Measurements from ENCODE around the gene DNAH17. TPM values are rescaled to one million over a fixed set of nuclear protein-coding genes. Genes with fewer than 3 reads are reported as not detected.

Gene DNAH17
- total and polyA plus RNA-seq, 2 of the 13 experiments (the other 11 are each of a cell fraction or from before 2014, with no cell fraction given), result 0.86 to 1.6 TPM

GRCh38 chr17:78558181-78558850, 18.9 kb downstream of the DNAH17 start (continued):
- peak; percentile 83 for TF ChIP-seq FOSL2 (CRISPR knock-in tag; IDR thresholded peaks at IDR 0.05)
- no peak for TF ChIP-seq ZBTB43 (CRISPR knock-in tag; conservative IDR thresholded peaks at IDR 0.05)
- no peak for TF ChIP-seq GMEB2 (CRISPR knock-in tag; IDR thresholded peaks at IDR 0.05; ENCODE audit: low read depth)
- 0 out of 2 replicates have a peak, but pooled peaks have one; percentile 25 for TF ChIP-seq KDM2A (CRISPR knock-in tag; IDR thresholded peaks at IDR 0.05; ENCODE audit: borderline replicate concordance, low read depth)
- TF ChIP-seq, protein P1, sequence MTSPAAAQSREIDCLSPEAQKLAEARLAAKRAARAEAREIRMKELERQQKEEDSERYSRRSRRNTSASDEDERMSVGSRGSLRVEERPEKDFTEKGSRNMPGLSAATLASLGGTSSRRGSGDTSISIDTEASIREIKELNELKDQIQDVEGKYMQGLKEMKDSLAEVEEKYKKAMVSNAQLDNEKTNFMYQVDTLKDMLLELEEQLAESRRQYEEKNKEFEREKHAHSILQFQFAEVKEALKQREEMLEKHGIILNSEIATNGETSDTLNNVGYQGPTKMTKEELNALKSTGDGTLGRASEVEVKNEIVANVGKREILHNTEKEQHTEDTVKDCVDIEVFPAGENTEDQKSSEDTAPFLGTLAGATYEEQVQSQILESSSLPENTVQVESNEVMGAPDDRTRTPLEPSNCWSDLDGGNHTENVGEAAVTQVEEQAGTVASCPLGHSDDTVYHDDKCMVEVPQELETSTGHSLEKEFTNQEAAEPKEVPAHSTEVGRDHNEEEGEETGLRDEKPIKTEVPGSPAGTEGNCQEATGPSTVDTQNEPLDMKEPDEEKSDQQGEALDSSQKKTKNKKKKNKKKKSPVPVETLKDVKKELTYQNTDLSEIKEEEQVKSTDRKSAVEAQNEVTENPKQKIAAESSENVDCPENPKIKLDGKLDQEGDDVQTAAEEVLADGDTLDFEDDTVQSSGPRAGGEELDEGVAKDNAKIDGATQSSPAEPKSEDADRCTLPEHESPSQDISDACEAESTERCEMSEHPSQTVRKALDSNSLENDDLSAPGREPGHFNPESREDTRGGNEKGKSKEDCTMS (CRISPR knock-in tag; conservative IDR thresholded peaks at IDR 0.05), result no peak
- TF ChIP-seq ZBTB10 (CRISPR knock-in tag; IDR thresholded peaks at IDR 0.05; ENCODE audit: borderline replicate concordance), result no peak
- TF ChIP-seq, protein P2, sequence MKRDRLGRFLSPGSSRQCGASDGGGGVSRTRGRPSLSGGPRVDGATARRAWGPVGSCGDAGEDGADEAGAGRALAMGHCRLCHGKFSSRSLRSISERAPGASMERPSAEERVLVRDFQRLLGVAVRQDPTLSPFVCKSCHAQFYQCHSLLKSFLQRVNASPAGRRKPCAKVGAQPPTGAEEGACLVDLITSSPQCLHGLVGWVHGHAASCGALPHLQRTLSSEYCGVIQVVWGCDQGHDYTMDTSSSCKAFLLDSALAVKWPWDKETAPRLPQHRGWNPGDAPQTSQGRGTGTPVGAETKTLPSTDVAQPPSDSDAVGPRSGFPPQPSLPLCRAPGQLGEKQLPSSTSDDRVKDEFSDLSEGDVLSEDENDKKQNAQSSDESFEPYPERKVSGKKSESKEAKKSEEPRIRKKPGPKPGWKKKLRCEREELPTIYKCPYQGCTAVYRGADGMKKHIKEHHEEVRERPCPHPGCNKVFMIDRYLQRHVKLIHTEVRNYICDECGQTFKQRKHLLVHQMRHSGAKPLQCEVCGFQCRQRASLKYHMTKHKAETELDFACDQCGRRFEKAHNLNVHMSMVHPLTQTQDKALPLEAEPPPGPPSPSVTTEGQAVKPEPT (CRISPR knock-in tag; IDR thresholded peaks at IDR 0.05; ENCODE audit: low read depth), result no peak
- TF ChIP-seq TFE3 (CRISPR knock-in tag; IDR thresholded peaks at IDR 0.05), result peak; percentile 48; the same call in 1 of the 2 replicates
- TF ChIP-seq, protein P3, sequence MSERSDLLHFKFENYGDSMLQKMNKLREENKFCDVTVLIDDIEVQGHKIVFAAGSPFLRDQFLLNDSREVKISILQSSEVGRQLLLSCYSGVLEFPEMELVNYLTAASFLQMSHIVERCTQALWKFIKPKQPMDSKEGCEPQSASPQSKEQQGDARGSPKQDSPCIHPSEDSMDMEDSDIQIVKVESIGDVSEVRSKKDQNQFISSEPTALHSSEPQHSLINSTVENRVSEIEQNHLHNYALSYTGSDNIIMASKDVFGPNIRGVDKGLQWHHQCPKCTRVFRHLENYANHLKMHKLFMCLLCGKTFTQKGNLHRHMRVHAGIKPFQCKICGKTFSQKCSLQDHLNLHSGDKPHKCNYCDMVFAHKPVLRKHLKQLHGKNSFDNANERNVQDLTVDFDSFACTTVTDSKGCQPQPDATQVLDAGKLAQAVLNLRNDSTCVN (CRISPR knock-in tag; IDR thresholded peaks at IDR 0.05; ENCODE audit: borderline replicate concordance), result no peak
- no peak for TF ChIP-seq ZNF431 (CRISPR knock-in tag; IDR thresholded peaks at IDR 0.05; ENCODE audit: borderline replicate concordance, low read depth)
- TF ChIP-seq ZNF639 (CRISPR knock-in tag; conservative IDR thresholded peaks at IDR 0.05), result no peak; the same call in 1 of the 2 replicates
- TF ChIP-seq IRF2 (CRISPR knock-in tag; IDR thresholded peaks at IDR 0.05), result 0 out of 2 replicates have a peak, but pooled peaks have one; percentile 42

Data from HepG2 (cell line).